HEK293T (cell line): ENCODE data around the gene ZNF804B.
"Not testable (repeated sequence)": the region's sequence is repeated elsewhere in the genome, so short reads cannot be mapped to it uniquely, and the experiment has no call there.

Source experiments
- CTCF ChIA-PET: fragments of 350-600 bp; formaldehyde crosslinking; extraction: SDS; loops from one replicate; lab custom pipeline; 2021; ENCODE audit warnings: antibody characterized with exemption, inconsistent platforms; lab: Yijun Ruan, JAX
- POLR2A ChIA-PET: fragments of 350-600 bp; formaldehyde crosslinking; extraction: SDS; loops from one replicate; lab custom pipeline; 2020; ENCODE audit warnings: antibody characterized with exemption, inconsistent platforms; lab: Yijun Ruan, JAX
- DNase-seq: peaks from one replicate; pipeline ENCODE4 v3.0.0; 2012; ENCODE audit warnings: mixed read lengths; ENCODE audit errors: extremely low spot score
- ARNT ChIP-seq: fragments of 450-650 bp; IDR thresholded peaks from 2 replicates; pipeline ENCODE4 v1.6.1; 2017; ENCODE audit warnings: mild to moderate bottlenecking
- BHLHE40 ChIP-seq: fragments of 450-650 bp; IDR thresholded peaks from 2 replicates; pipeline ENCODE4 v1.6.1; 2016; ENCODE audit warnings: mild to moderate bottlenecking, moderate library complexity, borderline replicate concordance
- CTBP1 ChIP-seq: fragments of 450-650 bp; IDR thresholded peaks from 2 replicates; pipeline ENCODE4 v1.6.1; 2016; ENCODE audit warnings: borderline replicate concordance
- ELF4 ChIP-seq: fragments of 450-650 bp; IDR thresholded peaks from 2 replicates; pipeline ENCODE4 v1.6.1; 2017; ENCODE audit warnings: antibody characterized with exemption
- FOXA1 ChIP-seq: fragments of 450-650 bp; IDR thresholded peaks from 2 replicates; pipeline ENCODE4 v1.6.1; 2016; ENCODE audit warnings: mild to moderate bottlenecking
- FOXK2 ChIP-seq: fragments of 450-650 bp; IDR thresholded peaks from 2 replicates; pipeline ENCODE4 v1.6.1; 2016; ENCODE audit warnings: mild to moderate bottlenecking
- FOXM1 ChIP-seq: fragments of 450-650 bp; IDR thresholded peaks from 2 replicates; pipeline ENCODE4 v1.6.1; 2017; ENCODE audit warnings: mild to moderate bottlenecking, borderline replicate concordance
- HDGF ChIP-seq: fragments of 450-650 bp; IDR thresholded peaks from 2 replicates; pipeline ENCODE4 v1.6.1; 2017; ENCODE audit warnings: antibody characterized with exemption, borderline replicate concordance
- L3MBTL2 ChIP-seq: fragments of 450-650 bp; conservative IDR thresholded peaks from 2 replicates; pipeline ENCODE4 v1.6.1; 2016; ENCODE audit warnings: mild to moderate bottlenecking
- LEF1 ChIP-seq: fragments of 450-650 bp; IDR thresholded peaks from 2 replicates; pipeline ENCODE4 v1.6.1; 2017; ENCODE audit warnings: mild to moderate bottlenecking, borderline replicate concordance
- NFRKB ChIP-seq: fragments of 450-650 bp; IDR thresholded peaks from 2 replicates; pipeline ENCODE4 v1.6.1; 2016; ENCODE audit warnings: mild to moderate bottlenecking, moderate library complexity
- SP1 ChIP-seq: fragments of 450-650 bp; IDR thresholded peaks from 2 replicates; pipeline ENCODE4 v1.6.1; 2017
- SUZ12 ChIP-seq: fragments of 450-650 bp; IDR thresholded peaks from 2 replicates; pipeline ENCODE4 v1.6.1; 2016; ENCODE audit warnings: mild to moderate bottlenecking
- TARDBP ChIP-seq: fragments of 450-650 bp; IDR thresholded peaks from 2 replicates; pipeline ENCODE4 v1.6.1; 2016
- ZNF384 ChIP-seq: fragments of 450-650 bp; IDR thresholded peaks from 2 replicates; pipeline ENCODE4 v1.6.1; 2016
- TF ChIP-seq, protein P1 (sequence below): fragments of 450-650 bp; IDR thresholded peaks from 2 replicates; pipeline ENCODE4 v1.6.1; 2016

Gene ZNF804B

DNA sequence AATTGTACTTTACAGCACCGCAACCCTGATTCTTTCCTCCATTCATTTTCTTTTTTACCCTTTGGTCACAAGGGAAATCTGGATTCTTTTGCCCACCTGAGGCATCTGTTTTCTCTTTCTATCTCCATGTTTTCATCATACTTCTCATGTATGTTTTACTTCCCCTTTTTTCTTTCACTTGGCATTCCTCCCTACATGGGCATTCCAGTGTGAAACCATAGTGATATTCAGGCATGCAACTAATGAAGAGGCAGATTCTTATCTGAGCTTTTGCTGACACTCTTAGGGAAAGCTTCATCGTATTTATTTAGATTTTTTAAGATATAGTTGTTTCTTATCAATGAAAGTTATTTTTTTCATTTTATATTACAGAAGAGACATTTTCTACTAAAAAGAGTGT lies 441.3 kb downstream of the ZNF804B start:
- TF ChIP-seq CTBP1 (no peak), ARNT (no peak), BHLHE40 (no peak), ZNF384 (no peak), FOXK2 (no peak), SUZ12 (no peak), SP1 (no peak), FOXA1 (no peak), NFRKB (no peak), FOXM1 (no peak), L3MBTL2 (no peak)
- TF ChIP-seq, protein P1, sequence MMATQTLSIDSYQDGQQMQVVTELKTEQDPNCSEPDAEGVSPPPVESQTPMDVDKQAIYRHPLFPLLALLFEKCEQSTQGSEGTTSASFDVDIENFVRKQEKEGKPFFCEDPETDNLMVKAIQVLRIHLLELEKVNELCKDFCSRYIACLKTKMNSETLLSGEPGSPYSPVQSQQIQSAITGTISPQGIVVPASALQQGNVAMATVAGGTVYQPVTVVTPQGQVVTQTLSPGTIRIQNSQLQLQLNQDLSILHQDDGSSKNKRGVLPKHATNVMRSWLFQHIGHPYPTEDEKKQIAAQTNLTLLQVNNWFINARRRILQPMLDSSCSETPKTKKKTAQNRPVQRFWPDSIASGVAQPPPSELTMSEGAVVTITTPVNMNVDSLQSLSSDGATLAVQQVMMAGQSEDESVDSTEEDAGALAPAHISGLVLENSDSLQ, result no peak
- ChIA-PET POLR2A (no interaction called here), CTCF (no interaction called here)
- no peak for DNase-seq

DNA sequence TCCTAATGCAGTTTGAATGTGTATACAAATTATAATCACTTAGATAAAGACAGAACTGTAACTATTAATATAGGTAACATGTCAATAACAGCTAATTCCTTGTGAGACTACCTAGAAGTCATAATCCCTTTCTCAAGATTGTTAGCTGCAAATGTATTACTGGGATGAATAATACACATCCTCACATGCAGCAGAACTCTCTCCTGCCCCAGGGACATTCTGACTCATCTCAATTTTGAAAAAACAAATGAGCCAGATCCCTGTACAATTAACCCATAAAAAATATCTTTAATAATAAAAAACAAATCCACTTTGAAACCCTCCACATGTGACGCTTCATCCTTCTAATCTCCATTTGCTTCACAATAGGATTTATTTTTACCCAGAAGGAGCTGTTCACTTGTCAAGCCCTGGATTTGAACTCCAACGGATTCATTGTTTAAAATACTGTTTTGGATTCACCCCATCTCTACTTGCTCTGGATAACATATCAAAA lies 464.4 kb downstream of the ZNF804B start:
- ChIA-PET CTCF (no interaction called here), POLR2A (no interaction called here)
- TF ChIP-seq ZNF384, result no peak
- TF ChIP-seq FOXM1, result no peak
- no peak for TF ChIP-seq FOXK2
- no peak for TF ChIP-seq ARNT
- TF ChIP-seq L3MBTL2, result no peak
- TF ChIP-seq TARDBP, result no peak
- no peak for TF ChIP-seq SP1
- TF ChIP-seq, protein P1, result no peak
- TF ChIP-seq HDGF, result no peak
- TF ChIP-seq SUZ12, result no peak
- TF ChIP-seq CTBP1, result no peak
- no peak for TF ChIP-seq NFRKB
- no peak for TF ChIP-seq BHLHE40
- no peak for TF ChIP-seq FOXA1
- no peak for TF ChIP-seq LEF1
- no peak for TF ChIP-seq ELF4
- no peak for DNase-seq

DNA sequence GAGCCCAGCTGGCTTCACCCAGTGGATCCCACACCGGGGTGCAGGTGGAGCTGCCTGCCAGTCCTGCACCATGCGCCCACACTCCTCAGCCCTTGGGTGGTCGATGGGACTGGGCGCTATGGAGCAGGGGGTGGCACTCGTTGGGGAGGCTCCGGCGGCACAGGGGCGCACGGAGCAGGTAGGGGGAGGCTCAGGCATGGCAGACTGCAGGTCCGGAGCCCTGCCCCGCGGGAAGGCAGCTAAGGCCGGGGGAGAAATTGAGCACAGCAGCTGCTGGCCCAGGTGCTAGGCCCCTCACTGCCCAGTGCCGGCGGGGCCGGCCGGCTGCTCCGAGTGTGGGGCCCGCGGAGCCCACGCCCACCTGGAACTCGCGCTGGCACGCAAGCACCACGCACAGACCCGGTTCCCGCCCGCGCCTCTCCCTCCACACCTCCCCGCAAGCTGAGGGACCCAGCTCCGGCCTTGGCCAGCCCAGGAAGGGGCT lies 469.2 kb downstream of the ZNF804B start:
- CTCF ChIA-PET, POLR2A ChIA-PET: not testable (repeated sequence)

DNA sequence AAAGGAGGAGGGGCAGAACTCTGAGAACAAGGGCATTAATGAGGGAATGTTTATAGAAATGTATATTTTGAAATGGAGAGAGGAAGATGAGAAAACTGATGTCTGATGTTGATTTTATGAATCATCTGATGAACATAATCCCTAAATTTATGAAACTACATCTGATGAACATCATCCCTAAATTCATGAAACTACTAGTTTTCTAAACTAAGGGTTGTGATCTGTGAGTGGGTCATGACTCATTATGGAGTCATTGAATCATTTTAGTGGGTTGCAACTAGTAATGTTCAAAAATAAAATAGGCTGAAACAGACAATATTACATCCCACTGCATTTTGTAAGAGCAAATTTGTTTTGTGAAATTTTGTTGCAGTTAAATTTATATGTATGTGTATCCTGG lies 478.7 kb downstream of the ZNF804B start:
- DNase-seq, result no peak
- no peak for TF ChIP-seq SP1
- no peak for TF ChIP-seq ZNF384
- TF ChIP-seq TARDBP, result no peak
- no peak for TF ChIP-seq FOXA1
- TF ChIP-seq CTBP1, result no peak
- no peak for TF ChIP-seq NFRKB
- TF ChIP-seq ARNT, result no peak
- TF ChIP-seq LEF1, result no peak
- no peak for TF ChIP-seq ELF4
- TF ChIP-seq FOXM1, result no peak
- no peak for TF ChIP-seq L3MBTL2
- TF ChIP-seq, protein P1, result no peak
- TF ChIP-seq SUZ12, result no peak
- ChIA-PET CTCF (no interaction called here), POLR2A (no interaction called here)

More for the DNA sequence above, 469.2 kb downstream of the ZNF804B start:
- not testable (repeated sequence) for DNase-seq

DNA sequence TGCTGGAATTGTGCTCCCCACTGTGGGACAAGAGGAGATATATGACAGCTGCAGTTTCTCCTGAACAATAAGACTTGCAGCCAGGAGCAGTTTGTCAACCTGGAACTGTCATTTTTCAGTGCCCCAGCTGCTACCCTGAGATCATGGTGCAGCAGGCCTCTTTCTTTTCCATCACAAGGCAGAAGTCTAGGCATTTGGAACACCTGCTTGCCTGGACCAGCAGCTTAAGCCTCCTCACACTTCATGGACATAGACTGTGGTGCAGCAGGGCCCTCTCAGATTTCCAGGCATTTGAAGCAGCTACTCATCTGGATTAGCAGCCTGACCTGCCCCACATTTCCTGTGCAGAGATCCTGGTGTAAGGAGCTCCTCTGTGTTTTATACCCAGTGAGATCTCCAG lies 486.7 kb downstream of the ZNF804B start:
- ChIA-PET POLR2A (no interaction called here), CTCF (no interaction called here)
- no peak for DNase-seq
- no peak for TF ChIP-seq ELF4
- no peak for TF ChIP-seq NFRKB
- no peak for TF ChIP-seq FOXA1
- no peak for TF ChIP-seq CTBP1
- TF ChIP-seq BHLHE40, result no peak
- no peak for TF ChIP-seq FOXM1
- TF ChIP-seq, protein P1, result no peak
- no peak for TF ChIP-seq FOXK2
- TF ChIP-seq SP1, result no peak
- no peak for TF ChIP-seq ZNF384

DNA sequence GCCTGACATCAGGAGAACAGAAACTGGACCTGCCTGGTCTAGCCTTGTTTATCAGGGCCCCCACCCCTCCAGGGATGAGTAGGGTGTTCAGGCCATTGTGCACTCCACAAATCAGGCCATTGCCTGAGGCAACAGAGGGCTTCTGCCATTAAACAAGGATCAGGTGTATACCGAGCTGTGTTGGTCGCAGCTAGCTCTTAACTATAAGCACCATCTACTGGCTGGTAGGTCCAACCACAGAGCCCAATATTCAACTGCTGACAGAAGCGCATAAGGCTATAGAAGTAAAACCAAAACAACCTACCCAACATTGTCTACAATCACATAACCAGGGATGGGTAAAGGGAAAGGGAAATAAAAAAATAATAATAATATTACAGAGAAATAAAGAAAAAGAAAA lies 487.7 kb downstream of the ZNF804B start:
- TF ChIP-seq BHLHE40 (no peak), FOXA1 (no peak), SP1 (no peak), ARNT (no peak), TARDBP (no peak), LEF1 (no peak), CTBP1 (no peak), SUZ12 (no peak), ELF4 (no peak), ZNF384 (no peak), FOXK2 (no peak), FOXM1 (no peak), L3MBTL2 (no peak), HDGF (no peak)
- TF ChIP-seq, protein P1, result no peak
- DNase-seq, result no peak
- ChIA-PET POLR2A (no interaction called here), CTCF (no interaction called here)
